GM18498 (cell line): ENCODE results near the gene INPP5E.
A peak's percentile ranks its signal among the peaks of the same experiment; 100 is the strongest.
"Not testable (repeated sequence)": the region's sequence is repeated elsewhere in the genome, so short reads cannot be mapped to it uniquely, and the experiment has no call there.

Experiments used
- ATAC-seq: cut with Tn5 transposase; IDR thresholded peaks from one replicate; pipeline ENCODE4 v1.9.1; 2021; ENCODE audit warnings: mild to moderate bottlenecking, moderate library complexity; ENCODE audit not compliant: unreplicated experiment

The INPP5E gene

DNA sequence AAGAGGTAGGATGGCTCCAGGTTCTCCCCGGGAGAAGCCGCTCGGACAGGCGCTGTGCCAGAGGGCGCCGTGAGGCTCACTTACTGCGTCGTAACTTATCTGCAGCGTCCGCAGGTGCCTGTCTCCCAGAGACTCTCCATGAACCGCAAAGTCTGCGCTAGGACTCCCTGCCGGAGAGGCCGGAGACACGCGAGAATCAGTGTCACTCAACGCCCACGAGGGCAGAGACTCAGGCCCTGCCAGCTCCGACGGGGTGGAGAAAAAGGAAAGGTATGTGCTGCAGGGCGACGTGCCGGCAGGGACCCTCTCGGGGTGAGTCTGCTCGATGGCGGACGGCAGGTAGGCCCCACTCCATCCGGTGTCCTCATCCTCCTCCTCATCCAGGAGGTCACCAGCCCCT lies 32.6 kb downstream of the INPP5E start:
- ATAC-seq, result not testable (repeated sequence)

DNA sequence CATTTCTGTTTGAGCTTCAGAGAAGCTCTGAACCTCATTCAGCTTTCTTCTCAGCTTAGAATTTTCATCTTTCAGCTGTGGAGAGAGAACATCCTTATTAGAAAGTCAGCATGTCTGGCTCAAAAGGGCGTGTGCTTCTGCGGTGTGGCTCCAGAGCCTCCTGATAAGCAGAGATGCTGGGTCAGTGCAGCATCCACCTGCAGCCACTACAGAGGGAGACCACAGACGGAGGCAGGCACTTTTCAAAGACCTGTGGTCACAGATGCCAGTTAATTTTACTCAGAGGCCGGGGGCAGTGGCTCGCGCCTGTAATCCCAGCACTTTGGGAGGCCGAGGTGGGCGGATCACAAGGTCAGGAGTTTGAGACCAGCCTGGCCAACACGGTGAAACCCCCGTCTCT lies 33.7 kb downstream of the INPP5E start:
- ATAC-seq, result not testable (repeated sequence)

DNA sequence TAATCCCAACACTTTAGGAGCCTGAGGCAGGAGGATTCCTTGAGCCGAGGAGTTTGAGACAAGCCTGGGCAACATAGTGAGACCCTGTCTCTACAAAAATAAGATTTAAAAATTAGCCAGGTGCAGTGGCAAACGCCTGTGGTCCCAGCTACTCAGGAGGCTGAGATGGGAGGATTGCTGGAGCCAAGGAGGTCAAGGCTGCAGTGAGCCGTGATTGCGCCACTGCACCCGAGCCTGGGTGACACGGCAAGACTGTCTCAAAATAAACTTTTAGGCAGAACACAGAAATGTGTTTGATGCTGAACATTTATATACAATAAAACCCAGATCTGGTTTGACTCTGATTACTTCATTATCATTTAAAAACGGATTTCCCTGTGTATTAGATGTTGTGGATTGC lies 34.2 kb downstream of the INPP5E start:
- no peak for ATAC-seq

DNA sequence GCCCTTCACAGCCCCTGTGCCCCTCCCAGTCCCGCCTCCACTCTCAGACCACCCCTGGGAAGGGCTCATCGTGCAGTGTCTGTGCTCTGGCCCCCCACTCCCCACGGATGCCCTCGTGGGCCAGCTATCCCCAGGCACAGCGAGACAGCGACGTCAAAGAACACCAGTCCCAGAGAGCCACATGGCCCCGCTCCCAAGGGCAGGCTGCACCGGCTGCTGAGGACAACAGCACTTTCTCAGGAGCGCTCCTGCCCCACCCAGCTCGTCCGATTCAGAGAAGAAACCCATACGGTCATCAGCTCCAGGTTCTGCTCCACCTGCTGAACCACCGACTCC lies 34.9 kb downstream of the INPP5E start:
- ATAC-seq, result no peak

DNA sequence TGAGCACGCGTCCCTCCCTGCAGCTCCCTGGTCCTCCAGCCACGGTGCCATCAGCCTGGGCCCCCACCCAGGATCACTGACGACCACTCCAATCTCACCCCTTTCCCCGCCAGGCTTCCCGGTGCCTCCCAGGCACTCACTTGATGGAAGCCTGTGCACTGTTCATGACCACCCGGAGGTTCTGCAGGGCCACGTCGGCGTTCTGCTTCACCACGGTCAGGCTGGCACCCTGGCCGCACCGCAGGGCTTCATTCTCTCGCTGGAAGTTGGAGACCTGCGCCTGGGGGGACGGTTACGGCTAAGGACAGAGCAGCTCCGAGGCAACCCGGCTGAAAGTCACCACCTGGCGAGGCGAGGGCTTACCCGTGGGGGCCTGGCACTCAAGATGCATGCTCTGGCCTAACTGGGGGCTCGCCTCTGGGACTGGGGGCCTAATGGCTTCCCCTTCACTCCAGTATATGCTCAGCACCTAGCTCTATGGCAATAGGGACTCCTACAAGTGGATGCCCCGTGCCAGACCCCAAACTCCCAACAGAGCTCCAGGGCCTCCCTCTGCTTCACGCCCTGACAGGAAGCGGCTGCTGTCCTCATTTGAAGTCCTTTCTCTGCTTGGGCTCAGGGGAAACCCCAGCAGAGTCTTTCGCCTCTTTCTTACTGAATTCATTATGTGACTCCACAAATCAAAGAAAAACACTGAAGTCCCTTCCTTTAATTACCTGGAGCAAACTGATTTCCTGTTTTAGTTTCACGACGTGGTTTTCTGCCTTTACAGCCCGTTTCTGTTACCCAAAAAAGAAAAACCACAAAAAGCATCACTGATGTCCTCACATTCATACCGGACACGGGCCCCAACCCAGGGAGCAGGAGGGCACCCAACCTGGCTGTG lies 35.5 kb downstream of the INPP5E start:
- ATAC-seq, result no peak

DNA sequence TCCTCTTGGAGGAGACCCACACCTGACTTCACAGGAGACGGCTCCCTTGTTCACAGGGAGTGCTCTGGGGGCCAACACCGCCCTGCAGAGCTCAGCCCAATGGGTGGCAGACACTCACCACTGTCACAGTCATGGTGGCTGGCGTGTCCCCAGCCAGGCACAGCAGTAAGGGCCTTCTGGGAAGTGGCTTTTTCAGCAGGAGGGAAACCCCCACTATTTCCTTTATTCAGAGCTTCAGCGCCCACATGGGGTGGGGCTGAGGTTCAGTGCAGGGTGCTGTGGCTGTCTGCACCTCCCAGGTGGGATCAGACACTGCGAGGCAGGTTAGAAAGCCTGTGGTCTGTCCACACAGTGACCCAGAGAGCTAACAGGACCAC lies 36.1 kb downstream of the INPP5E start:
- ATAC-seq, result no peak

DNA sequence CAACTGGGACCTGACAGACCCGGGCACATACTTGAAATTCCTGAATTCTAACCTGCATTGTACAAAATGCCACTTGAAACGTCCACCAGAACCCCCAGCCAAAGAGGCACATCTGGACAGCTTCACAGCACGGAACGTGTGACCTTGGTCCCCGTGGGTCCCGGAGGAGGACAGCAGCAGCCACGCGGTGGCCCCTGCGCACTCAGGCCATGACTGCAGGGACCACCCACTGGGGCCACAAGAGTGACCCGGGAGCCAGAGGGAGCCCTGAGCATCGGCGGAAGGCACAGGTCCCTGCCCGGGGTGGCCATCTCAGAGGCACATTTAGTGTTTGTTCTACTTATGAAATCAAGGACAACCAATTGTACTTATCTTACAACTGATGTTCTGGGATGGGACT lies 37.6 kb downstream of the INPP5E start:
- ATAC-seq, result no peak

DNA sequence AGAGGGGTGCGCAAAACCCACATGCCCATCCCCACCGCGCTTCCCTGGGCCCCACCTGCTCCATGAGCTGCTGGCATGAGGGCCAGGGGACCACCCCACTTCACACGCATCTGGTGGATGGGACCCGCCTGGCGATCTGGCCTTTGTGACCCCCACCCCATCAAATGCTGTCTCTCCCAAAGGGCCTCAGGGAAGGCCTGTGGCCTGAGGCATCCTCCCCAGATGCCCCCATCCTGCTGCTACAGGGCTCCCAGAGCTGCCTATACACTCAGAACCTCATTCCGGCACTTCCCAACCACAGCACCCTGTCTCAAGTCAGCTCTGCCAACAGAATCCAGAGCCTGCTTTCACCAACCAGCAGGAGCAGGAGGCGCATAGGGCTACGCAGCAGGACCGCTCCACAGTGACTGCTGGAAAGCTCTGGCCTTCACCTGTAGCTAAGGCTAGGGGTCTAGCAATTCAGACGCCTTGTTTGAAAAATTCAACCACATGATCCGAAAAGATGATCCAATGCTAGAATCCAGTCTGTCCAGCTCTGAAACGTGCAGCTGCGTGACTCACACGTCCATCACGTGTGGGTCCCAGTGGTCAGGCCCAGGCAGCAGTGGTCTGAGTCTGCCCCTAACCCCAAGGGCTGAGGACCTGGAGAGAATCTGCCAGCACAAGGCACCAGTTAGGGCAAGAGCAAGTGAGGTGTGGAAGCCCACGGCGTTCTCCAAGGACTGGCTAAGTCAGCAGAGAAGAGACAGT lies 38.3 kb downstream of the INPP5E start:
- no peak for ATAC-seq

DNA sequence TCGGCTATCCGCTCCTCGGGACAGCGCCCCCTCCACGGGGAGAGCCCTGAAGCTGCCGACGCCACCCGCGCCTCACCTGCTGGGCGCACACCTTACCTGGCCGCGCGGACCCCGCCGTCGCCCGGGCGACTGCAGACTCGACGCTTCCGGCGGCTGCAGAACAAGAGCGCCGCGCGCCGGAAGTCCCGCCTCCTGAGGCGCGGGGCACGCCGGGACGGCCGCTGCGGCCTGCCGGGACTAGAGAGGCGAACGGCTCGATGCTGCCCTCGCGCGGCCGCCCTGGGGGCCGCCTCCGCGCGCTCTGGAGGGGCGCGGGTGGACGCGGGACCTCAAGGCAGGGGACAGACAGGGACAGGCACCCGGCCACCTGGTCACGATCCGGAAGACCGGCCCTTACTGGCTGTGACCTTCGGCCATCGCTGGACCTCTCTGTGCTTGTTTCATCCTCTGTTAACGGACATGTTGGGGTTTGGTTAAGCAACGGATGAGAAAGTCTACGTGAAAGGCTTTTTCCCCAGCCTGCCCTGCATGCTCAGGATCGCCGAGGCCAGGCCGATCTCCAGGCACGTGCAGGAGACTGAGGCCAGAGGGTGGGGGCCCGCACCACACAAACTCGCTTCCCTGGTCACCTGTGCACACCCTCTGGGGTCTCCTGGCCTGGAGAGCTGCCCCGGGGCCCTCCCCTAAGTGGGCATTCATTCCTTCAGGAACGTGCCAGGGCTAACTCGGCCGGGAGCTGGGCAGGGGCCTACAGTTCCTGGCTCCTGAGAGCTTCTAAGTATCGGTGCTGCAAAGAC lies 39.4 kb downstream of the INPP5E start, which contains the start of gene SNAPC4:
SNAPC4 (minus strand) TSS at position 133 of the 797 bp plus-strand sequence. CDS start 1,742 bp downstream, outside the sequence.
- peak; percentile 70 for ATAC-seq

DNA sequence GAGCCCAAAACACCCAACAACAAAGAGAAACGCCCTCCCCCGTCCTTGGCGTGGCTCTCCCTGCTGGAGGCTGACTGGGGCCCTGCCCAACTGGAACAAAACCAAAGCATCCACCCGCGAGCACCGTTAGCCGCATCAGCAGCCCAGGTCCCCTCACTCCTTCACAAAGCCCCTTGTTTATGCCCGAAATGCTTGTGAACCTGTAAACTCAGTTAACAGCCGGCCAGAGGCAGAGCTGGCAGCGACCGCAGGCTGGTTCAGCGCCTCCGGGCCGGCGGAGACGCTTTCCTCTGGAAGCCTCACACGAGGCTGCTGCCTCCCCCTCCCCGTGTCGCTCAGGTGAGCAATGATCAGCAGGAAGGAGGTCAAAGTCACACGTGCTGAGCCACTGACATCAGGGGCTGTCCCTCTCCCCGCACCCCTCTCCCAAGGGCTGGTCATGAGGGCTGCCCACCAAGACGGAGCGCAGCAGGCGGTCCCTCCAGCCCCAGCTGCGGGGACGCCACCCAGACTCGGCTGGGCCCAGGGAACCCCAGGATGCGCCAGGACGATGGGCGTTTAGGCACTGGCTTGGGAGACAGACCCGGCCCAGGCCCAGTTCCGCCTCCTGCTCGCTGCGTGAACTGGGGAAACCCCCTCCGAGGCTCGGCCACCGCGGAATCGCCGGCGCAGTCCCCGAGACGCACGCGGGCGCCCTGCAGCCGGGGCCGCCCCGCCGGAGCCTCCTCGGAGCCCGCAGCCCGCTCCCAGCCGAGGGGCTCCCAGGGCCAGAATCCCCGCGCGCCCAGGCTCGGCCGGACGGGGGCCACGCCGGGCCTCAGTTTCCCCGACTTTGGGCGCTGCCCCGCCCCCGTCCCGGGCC lies 40.2 kb downstream of the INPP5E start:
- ATAC-seq, result peak; percentile 37

DNA sequence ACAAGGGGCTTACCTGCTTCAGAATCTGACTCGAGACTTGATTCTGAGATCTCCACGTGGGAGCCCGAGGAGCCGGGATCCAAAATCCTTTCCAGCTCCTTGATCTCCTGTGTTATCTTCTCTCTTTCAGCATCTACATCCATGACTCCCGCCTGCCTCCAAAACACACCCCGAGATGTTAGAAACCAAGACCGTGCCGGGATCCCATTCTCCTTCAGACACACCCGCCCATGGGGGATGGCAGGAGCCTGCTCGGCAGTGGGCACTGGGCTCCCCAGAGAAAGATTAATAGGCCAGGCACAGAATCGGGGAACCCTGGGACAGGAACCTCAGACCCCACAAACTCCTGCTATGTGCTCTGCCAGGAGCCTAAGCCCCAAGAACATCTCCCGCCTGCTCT lies 41.4 kb downstream of the INPP5E start:
- ATAC-seq, result no peak

DNA sequence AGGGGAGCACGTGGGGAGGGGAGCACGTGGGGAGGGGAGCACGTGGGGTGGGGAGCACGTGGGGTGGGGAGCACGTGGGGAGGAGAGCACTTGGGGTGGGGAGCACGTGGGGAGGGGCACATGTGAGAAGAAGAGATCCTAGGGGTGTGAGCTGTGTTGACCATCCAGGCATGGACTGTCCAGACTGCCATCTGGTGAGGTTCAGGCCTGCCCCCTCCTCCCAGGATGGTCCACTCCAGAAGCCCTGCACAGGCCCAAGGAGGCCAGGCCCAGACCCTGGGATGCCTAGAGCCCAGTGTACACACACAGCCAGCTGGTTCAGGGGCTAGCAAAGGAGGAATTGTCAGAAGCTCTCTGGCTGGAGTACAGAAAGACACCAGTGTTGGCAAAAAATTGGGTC lies 42.0 kb downstream of the INPP5E start:
- no peak for ATAC-seq

DNA sequence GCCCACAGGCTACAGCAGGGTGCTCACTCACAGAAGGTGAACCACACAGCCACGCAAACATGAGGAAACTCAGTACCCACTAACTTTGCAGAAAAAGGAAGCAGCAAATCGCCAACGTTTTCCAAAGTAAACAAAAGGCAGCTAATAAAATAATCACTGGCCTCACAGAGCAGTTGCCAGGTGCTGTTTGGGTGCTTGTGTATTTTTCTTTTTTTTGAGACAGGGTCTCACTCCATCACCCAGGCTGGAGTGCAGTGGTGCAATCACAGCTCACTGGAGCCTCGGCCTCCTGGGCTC lies 43.5 kb downstream of the INPP5E start:
- ATAC-seq, result no peak

DNA sequence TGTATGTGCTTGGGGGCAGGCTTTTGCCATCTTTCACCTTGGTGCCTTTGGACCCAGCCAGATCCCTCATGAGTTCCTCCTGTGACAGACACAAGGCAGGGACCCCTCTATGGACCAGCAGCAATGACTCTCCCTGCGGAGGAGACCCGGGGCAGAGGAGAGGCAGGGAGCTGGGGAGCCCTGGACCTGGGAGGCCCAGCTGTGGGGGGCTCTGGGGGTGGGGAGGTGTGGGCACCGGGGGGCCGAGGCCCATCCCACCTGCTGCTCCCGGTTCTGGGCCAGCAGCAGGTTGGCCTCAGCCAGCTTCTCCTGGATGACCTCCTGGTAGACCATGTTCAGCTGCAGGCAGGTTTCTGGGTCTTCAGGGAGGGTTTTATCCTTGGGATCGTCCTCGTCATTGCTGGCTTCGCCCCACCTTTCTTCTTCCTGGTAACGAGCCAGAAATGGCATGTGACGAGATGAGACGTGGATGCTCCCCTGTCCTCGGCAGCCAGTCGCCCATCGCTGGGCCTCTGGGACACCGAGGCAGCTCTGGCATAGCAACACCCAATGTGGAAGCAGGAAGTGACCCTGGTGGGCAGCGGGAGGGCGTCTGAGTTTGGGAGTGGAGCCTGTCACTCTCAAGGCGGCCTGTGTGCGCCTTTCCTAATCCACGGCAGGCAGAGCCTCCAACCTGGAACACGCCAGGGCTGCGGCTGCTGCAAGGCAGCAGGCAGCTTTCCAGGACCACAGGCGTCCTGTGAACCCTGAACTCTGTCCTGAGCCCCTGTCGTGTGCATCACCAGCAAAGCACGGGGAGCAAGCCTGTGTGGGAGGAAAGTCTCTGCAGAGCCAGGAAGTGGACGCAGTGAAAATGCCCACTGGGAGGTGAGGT lies 44.1 kb downstream of the INPP5E start:
- ATAC-seq, result no peak

DNA sequence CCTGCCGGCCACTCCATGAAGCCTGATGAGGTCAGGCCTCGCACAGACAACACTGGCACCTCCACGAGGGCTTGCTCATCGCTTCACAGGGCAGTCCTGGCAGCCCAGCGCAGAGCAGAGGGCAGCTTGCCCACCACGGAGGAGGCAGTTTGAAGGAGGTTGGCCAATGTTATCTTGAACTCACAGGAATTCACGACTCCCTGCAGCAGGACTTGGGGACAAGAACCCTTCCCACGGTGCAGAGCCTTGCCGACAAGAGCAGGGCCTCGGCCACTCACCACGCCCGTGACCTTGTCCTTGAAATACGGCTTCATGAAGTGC lies 44.7 kb downstream of the INPP5E start:
- no peak for ATAC-seq

DNA sequence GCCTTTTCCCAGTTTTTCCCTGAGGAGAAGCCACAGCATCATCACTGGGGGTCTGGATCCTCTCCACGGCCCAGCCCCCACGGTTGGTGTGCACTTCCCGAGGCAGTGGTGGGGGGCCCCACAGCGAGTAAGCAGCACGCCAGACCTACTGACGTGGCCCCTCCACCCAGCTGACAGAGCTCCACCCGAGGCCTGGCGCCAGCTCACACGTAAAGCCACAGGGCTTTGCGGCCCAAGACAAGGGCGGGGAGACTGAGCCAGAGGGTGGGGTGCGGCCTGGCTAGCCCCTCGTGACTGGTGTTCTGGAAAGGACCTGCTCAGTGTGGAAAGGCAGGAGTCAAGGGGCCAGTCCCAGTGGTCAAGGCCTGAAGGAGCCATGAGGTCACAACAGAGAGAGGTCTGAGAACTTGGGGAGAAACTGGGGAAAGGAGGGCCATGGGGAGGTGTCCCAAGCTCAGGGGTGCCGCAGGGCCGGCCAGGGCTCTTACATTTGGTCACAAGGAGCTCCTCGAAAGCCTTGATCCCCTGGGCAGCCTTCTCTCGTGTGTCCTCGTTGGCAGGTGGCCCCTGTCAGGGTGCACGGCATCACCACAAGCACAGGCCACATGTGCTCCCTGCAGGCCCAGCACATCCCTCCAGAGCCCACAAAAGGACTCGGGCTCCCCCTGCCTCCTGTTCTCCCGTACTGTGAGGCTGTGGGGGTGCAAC lies 45.2 kb downstream of the INPP5E start:
- ATAC-seq, result no peak

DNA sequence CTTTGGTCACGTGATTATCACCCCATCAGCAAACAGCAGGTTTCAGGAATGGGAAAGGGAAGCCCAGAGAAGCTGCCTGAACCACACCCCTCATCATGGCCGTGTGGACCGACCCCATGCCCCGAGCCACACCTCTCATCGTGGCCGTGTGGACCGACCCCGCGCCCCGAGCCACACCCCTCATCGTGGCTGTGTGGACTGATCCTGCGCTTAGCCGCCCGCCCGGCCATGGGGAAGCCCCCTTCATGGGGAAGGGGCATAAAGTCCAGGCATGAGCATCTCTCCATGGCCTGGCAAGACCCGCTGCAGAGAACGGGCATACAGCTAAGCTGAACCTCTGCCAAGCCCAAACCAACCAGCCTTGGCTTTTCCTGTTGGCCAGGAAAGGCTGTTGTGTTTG lies 46.1 kb downstream of the INPP5E start:
- no peak for ATAC-seq

DNA sequence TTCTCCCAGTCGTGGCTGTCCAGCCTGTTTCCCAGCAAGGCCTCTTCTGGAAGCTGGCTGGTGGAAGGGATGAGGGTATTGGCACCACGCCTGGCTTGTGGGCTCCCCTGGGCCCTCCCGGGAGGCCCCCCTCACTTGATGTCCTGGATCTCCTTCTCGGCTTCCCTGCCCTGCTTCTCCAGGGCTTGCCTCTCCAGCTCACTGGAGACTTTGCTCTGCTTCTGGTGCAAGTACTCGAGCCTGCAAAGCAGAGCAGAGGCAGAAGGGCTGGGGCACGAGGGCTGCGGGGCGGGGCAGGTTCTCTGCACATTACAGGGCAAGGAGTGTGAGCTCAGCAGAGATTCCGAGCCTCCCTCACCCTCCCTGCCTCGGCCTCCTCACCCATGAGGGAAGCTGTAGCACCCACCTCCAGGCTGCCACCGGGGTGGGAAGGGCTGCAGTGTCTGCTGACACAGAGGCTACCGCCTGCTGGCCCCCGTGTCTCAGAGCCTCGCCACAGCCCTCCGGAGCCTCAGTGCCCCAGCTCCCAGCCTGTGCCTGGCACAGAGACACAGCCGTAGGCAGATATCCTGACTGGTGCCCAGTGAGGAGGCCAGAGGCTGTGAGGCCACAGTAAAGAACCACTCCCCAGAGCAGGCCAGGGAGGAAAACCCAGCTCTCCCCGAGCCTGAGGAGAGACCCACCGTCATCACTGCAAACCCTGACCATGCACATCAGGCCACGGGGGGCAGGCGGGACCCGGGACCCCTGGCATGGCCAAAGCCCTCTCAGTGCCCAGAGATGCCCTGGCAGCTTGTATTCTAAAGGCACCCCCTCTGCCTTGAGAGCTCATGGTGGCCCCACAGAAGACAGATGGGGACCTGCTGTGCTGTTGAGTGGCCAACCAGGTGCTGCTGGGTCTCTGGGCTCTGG lies 46.9 kb downstream of the INPP5E start:
- ATAC-seq, result no peak
